AG08396 (cell line): ENCODE data around the gene UBR2.

Source experiments
- DNase-seq: peaks from one replicate; pipeline ENCODE4 v3.0.0; 2012; ENCODE audit warnings: low spot score, mixed read lengths

Gene UBR2

GRCh38 chr6:42563697-42564505 is at the start of gene UBR2:
Gene UBR2 (plus strand): TSS chr6:42564029. CDS start chr6:42564320, 291 bp downstream.
- DNase-seq: peak; percentile 93

DNA sequence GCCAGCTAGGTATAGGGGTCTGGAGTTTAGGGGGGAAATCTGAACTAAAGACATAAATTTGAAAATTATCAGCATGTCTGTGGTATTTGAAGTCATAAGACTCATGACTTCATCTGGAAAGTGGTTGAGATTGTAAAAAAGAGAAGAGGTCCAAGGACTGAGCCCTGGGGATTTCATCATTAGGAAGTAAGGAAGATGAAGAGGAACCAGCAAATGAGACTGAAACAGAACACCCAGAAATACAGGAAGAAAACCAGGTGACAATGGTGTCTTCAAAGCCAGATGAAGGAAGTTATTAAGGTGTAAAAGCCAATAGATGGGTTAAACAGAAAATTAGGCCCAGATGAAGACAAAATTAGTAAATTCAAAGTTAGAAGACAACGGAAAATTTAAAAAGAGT is 49.1 kb upstream of the UBR2 start:
- DNase-seq: no peak

DNA sequence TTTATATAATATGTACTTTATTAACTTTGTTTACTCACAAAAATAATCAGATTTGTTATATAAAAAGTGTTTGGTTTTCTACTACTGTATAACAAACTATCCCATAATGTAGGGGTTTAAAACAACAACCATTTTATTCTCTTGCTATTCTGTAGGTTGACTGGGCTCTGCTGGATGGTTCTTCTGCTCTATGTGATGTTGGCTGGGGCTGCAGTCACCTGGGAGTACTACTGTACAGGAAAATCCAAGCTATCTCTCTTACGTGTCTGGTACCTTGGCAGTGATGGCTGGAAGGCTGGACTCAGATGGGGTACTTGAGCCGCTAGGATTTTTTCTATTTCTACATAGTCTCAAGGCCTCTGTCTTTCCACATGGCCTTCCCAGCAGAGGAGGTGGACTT is 44.0 kb upstream of the UBR2 start:
- DNase-seq: no peak

DNA sequence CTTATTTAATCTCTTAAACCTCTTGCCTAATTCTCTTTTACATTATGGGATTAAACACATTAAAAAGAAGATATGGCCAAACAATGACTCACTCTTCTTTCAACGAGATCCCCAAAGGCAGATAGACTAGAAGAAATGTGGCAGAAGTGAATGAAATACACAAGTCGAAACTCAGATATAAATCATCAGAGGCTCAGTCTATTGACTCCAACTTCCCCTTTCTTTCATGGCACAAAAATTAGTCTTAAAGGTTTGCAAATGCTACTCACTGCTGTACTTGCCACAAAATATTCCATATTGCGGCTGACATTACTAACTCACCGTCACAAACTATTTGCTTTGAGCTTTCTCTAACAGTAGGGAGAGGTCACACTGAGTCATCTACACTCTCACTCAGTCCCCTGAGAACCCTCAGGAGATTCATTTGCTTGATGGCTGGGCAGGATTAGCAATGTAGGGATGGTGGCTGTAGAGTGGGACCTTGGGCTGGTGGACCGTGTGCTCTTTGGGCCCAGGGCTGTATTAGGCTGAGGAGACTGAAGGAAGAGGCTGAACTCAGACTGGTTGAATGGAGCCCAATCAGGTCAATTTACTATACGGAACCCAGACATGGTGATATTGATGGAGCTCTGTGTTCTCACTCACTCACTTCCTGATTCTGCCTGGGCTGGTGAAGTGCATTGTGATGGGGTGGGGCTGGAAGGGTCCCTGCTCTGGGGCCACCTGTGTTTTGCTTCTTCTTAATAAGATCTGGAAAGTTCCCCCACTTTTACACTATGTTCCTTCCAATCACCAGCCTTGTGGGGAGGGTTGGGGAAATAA is 42.8 kb upstream of the UBR2 start:
- DNase-seq: no peak

- no peak for DNase-seq
Observed at GRCh38 chr6:42522036-42522435, 41.8 kb upstream of the UBR2 start.

GRCh38 chr6:42522942-42523814 is 40.7 kb upstream of the UBR2 start:
- DNase-seq: no peak

- DNase-seq: no peak
Observed at GRCh38 chr6:42525206-42525605, 38.6 kb upstream of the UBR2 start.

DNA sequence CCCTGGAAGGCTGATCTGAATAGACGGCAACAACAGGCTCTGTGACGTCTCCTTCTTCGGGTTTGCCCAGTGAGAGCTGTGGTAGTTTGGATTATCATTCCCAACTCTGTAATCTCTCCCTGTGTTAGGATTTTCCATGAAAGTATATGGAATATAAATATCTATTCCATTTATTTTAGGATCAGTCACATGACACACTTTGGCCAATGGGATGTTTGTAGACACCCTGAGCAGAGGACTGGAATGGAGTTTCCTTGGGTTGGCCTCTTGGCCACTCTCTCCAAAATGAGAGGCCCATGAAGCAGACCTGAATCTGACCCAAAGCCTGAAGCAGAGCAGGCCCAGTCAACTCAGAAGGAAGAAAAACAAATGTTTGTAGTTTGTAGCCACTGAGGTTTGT is 37.2 kb upstream of the UBR2 start:
- DNase-seq: no peak

DNA sequence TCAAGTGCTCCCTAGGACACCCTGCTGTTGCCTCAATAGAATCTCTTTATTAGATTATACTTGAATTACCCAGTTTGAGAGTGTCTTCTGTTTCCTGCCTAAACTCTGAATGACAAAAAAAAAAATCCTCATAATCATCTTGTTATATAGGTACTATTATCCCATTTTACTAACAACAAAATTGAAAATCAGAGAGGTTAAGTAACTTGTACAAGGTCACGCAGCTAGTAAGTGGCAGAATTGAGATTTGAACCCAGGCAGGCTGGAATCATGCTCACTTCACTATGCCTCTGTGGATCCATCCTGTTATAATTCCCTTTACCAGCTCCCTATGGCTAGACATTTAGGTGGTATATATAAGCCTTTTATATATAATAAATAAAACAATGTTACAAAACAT is 36.6 kb upstream of the UBR2 start:
- DNase-seq: no peak

DNA sequence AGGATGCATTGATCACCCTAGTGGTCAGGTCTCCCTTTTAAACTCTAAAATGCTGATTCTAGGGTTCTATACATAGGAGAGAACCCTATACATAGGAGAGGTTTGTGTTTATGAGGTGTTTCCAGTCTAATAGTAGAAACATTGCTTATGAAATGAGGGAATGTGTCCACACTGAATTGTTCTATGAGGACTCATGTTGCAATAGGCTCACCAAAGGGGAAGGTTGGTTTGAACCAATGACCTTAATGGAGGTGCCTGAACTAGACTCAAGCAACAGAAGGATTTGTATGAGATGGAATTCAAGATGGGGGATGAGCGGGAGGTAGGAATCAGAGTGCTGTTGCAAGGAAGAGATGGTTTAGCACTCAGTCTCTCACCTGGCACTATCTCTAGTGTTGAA is 33.5 kb upstream of the UBR2 start:
- DNase-seq: no peak

GRCh38 chr6:42530751-42531150 is 33.1 kb upstream of the UBR2 start:
- no peak for DNase-seq

DNA sequence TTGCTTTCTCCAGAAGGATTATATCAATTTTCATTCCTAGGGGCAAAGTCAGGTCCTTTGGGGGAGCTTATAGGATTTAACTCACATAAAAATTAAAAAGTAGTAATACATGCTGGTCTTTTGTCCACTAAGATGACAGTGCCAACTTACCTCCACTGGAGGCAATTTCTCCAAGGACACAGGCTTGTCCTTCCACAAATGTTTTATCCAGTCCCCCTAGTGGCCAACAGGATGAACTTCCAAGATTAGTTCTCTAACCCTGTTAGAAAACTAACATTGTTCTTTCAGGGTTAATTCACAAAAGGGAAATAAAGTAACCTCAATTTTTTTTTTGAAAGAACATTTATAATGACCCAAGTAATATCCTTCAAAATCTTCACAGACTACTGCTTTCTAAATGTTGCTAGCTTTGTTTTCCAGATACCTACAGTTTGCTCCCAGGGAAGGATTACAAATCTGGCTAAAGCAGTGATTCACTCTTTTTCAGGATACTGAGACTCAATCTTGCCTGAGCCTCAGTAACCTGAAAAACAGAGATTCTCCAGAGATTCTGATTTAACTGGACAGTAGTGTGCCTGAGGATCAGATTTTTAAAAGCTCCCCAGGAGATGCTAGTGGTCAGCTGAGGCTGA is 31.7 kb upstream of the UBR2 start:
- peak; percentile 46 for DNase-seq

DNA sequence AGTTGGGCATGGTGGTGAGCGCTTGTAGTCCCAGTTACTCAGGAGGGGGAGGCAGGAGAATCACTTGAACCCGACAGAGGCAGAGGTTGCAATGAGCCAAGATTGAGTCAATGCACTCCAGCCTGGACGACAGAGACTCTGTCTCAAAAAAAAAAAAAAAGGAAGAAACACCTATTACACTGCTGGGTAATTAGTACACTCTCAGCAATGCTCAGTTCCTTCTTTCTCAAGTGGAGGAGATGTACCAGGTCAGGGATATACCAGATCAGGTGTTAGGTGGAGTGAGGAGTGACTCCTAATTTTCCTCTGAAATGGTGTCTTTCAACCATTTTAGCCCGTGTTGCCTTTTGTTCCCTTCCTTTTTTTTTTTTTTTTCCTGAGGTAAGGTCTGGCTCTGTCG is 30.0 kb upstream of the UBR2 start:
- DNase-seq: no peak

GRCh38 chr6:42537536-42537935 is 26.3 kb upstream of the UBR2 start:
- no peak for DNase-seq

DNA sequence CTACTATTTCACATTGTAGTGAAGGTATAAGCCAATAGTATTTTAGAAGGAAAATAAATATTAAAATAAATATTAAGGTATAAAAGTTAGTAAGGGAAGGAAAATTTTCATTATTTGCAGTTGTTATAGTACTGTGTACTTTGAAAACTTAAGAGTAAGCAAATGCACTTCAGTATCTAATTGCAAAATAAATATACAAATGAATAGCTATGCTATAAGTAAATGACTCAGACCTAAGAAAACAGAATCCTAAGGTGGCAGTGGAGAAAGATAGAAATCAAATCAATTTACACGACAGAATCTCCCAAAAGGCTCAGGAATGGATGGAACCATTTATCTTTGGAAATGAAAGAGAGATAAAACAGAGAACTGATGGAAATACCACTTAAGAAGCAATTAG is 24.7 kb upstream of the UBR2 start:
- no peak for DNase-seq

DNA sequence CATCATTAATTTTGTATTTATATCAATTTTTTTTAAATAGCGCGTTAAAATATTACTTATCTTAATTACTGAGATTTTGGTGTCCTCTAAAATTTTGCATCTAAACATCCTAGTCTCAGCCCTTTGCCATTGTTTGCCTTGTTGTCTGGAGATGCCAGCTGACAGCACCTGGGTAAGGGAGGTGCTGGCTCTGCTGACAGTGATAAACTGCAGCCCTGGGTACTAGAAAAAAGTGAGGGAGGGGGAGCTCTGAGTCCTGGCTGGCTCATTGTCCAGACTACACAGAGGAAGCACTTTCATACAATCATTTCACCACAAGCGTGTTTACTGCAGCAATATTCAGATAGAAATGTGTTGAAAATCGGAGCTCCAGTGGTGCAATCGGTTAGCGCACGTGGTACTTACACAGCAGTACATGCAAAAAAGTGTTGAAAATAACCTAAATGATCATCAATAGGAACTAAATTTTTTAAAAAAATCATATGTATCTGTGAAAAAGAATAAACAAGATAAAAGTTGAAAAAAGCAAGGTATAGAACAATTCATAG is 18.5 kb upstream of the UBR2 start:
- DNase-seq: no peak

DNA sequence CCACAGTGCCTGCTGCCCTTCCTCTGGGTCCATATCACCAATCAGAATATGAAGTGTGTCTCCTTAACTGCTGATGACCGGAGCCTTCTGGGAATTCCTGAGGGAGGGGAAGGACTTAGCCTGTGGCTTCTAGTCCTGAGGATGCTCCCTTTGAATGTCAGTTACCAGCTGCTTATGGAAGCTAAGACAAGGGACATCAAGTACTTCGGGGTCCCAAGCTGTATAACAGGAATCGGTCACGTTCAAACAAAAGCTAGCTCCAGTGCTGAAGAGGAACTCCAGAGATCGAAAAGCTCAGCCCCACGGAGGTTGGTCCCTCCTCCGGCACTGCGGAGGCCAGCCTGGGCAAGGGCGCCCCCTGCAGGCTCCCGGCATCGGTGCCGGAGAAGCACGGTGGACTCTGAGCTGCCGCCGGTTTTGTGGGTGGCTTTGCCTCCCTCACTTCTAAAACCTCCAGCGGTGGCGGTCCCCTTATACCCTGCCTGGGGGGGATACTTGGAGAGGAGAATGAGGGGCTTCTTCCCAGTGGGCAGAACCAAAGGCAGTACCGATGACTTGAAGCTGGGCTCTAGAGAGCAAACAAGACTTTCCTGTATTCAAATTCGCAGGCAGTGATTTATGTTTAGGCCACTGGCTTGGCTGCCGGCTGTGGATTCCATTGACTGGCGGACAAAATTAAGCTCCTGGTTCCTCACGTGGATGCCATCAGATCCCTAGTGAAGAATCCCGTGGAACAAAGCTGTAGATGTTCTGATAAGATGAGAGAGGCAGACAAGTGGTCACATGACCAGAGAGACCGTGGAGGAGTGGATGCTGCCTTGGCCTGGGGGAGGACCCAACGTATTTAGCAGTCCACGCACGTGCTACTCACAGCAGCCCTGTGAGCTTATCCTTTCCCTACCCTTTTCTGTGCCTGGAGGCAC is 16.2 kb upstream of the UBR2 start:
- peak; percentile 92 for DNase-seq

GRCh38 chr6:42550277-42550676 is 13.6 kb upstream of the UBR2 start:
- DNase-seq: no peak

- DNase-seq: peak; percentile 32
Observed at GRCh38 chr6:42551217-42551616, 12.6 kb upstream of the UBR2 start.

- no peak for DNase-seq
Observed at GRCh38 chr6:42552380-42552779, 11.4 kb upstream of the UBR2 start.
